A673 (cell line): Measurements from ENCODE around the gene MS4A8. TPM values are rescaled to one million over a fixed set of nuclear protein-coding genes. Genes with fewer than 3 reads are reported as not detected.

ENCODE experiments used
- BruUV-seq: library from RNA; stranded (reverse); fragments of 400-500 nt; replicated peaks from 2 replicates; lab custom pipeline; 2021; lab: Mats Ljungman, UMichigan
- CTCF ChIA-PET: fragments of 300-600 bp; sonication (Branson Sonifier 250); formaldehyde crosslinking; loops from one replicate; lab custom pipeline; 2022; ENCODE audit warnings: antibody characterized with exemption; lab: Charles Lee
- POLR2A ChIA-PET: fragments of 300-600 bp; sonication (Branson Sonifier 250); formaldehyde crosslinking; loops from one replicate; lab custom pipeline; 2022; ENCODE audit warnings: antibody characterized with exemption; ENCODE audit not compliant: low non-redundant PET; lab: Charles Lee
- DNase-seq: peaks from one replicate; pipeline ENCODE4 v3.0.0-alpha.2; 2015; ENCODE audit warnings: low spot score
- H3K27ac ChIP-seq: fragments of 200-600 bp; sonication (generic); 2 replicates; pipeline ENCODE4 v1.5.1; 2016; ENCODE audit warnings: mixed run types, low read depth, mild to moderate bottlenecking, mixed read lengths, antibody characterized with exemption, low read length; ENCODE audit not compliant: poor library complexity, severe bottlenecking
- H3K27me3 ChIP-seq: fragments of 200-600 bp; sonication (generic); replicated peaks from 2 replicates; pipeline ENCODE4 v1.6.1; 2017; ENCODE audit warnings: mixed run types, low read depth, mild to moderate bottlenecking, mixed read lengths, antibody characterized with exemption, low read length; ENCODE audit not compliant: insufficient read depth, poor library complexity
- H3K36me3 ChIP-seq: fragments of 200-600 bp; sonication (generic); 2 replicates; pipeline ENCODE4 v1.6.1; 2016; ENCODE audit warnings: mixed run types, mild to moderate bottlenecking, mixed read lengths, antibody characterized with exemption, low read length; ENCODE audit not compliant: insufficient read depth, poor library complexity, severe bottlenecking
- H3K4me1 ChIP-seq: fragments of 200-600 bp; sonication (generic); 2 replicates; pipeline ENCODE4 v1.6.1; 2017; ENCODE audit warnings: mixed run types, mild to moderate bottlenecking, mixed read lengths, antibody characterized with exemption, low read length; ENCODE audit not compliant: insufficient read depth, poor library complexity, severe bottlenecking
- H3K4me3 ChIP-seq: fragments of 200-600 bp; sonication (generic); 2 replicates; pipeline ENCODE4 v1.5.1; 2016; ENCODE audit warnings: low read depth, mixed run types, mild to moderate bottlenecking, mixed read lengths, low read length; ENCODE audit not compliant: poor library complexity, severe bottlenecking
- H3K9me3 ChIP-seq: fragments of 200-600 bp; sonication (generic); 2 replicates; pipeline ENCODE4 v1.6.1; 2016; ENCODE audit warnings: mixed run types, low read depth, mild to moderate bottlenecking, mixed read lengths, antibody characterized with exemption, low read length; ENCODE audit not compliant: poor library complexity, severe bottlenecking
- EZH2 ChIP-seq: fragments of 200-600 bp; sonication (generic); IDR thresholded peaks from 2 replicates; pipeline ENCODE4 v1.6.1; 2017; ENCODE audit warnings: borderline replicate concordance, low read depth, mild to moderate bottlenecking, mixed read lengths, antibody characterized with exemption, low read length; ENCODE audit not compliant: poor library complexity, severe bottlenecking
- intact Hi-C: fragments of 100-400 bp; cut with micrococcal nuclease; formaldehyde crosslinking; loops from one replicate; pipeline ENCODE4 v1.10.0; 2022; ENCODE audit not compliant: unreplicated experiment
- total RNA-seq: library from RNA; stranded (reverse); gene quantifications from 2 replicates; pipeline ENCODE4 v1.2.3, GENCODE V29; 2021
- TF ChIP-seq, protein P1 (sequence below): fragments of 300-800, 200-600 bp; sonication (generic); conservative IDR thresholded peaks from 2 replicates; pipeline ENCODE4 v1.5.1; 2017; ENCODE audit warnings: low read depth, mild to moderate bottlenecking, antibody characterized with exemption, low read length, moderate library complexity, mixed read lengths

Gene MS4A8
- total RNA-seq, 1 experiment from 2014 or later: 1.5 TPM

DNA sequence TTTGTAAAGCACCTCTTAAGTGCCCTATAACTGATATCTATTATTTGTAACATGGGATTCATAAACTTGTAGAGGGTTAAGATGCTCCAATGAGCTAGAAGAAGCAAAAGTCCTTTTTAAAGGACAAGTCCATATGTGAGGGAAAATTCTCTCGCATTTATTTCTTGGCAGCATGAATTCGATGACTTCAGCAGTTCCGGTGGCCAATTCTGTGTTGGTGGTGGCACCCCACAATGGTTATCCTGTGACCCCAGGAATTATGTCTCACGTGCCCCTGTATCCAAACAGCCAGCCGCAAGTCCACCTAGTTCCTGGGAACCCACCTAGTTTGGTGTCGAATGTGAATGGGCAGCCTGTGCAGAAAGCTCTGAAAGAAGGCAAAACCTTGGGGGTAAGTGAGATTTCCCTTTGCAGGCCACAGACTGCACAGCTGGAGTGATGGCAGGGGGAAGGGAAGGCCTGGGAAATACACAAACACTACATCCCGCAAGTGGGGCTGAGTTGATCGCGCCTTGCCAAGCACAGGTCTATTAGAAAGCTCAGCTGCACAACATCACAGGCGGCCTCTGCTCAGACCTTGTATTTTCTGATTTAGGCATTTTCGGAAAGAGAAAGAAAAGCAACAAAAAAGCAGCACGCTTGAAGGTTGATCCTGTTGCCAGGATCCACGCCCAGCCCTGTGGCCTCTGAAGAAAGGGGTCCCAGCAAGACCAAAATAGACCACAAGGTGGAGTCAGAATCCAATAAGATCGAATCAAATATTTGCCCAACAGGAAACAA lies 1.5 kb downstream of the MS4A8 start:
- Histone ChIP-seq H3K36me3 (no peaks in the 10 kb centered on the region), H3K4me1 (peaks cover 18% of the 10 kb centered on the region), H3K4me3 (no peak overlapping the region), H3K27ac (no peak overlapping the region), H3K27me3 (no peaks in the 10 kb centered on the region), H3K9me3 (no peaks in the 10 kb centered on the region)
- DNase-seq: peak; percentile 66
- ChIA-PET POLR2A (no interaction called here), CTCF (no interaction called here)
- TF ChIP-seq EZH2: no peak
- TF ChIP-seq, protein P1, sequence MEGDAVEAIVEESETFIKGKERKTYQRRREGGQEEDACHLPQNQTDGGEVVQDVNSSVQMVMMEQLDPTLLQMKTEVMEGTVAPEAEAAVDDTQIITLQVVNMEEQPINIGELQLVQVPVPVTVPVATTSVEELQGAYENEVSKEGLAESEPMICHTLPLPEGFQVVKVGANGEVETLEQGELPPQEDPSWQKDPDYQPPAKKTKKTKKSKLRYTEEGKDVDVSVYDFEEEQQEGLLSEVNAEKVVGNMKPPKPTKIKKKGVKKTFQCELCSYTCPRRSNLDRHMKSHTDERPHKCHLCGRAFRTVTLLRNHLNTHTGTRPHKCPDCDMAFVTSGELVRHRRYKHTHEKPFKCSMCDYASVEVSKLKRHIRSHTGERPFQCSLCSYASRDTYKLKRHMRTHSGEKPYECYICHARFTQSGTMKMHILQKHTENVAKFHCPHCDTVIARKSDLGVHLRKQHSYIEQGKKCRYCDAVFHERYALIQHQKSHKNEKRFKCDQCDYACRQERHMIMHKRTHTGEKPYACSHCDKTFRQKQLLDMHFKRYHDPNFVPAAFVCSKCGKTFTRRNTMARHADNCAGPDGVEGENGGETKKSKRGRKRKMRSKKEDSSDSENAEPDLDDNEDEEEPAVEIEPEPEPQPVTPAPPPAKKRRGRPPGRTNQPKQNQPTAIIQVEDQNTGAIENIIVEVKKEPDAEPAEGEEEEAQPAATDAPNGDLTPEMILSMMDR: peak; percentile 74
- no TSS peak for BruUV-seq
- intact Hi-C loops: loop anchor here (5.0 kb wide), 2 partner anchors 56 to 76 kb away; partner anchors contain the start of gene MS4A15

DNA sequence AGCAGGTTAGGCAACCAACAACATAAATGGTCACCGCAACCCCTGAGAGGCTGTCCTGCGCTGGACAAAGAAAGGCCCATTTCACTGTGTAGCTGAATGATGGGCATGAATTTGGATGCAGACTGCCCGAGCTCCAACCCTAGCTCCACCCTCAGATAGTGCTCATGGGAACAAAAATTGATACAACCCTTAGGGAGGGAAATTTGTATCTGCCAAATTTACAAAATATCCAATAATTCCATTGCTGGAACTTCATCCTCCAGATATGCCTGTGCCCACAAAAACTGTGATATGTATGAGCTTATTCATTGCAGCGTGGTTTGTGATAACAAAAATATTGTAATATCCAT lies 2.0 kb downstream of the MS4A8 start:
- no TSS peak for BruUV-seq
- Histone ChIP-seq H3K36me3 (no peaks in the 10 kb centered on the region), H3K27ac (no peak overlapping the region), H3K27me3 (no peaks in the 10 kb centered on the region), H3K9me3 (no peaks in the 10 kb centered on the region), H3K4me1 (peaks cover 18% of the 10 kb centered on the region), H3K4me3 (no peak overlapping the region)
- intact Hi-C loops: loop anchor here (5.0 kb wide), 2 partner anchors 56 to 76 kb away; partner anchors contain the start of gene MS4A15
- ChIA-PET POLR2A (no interaction called here), CTCF (no interaction called here)
- no peak for DNase-seq
- TF ChIP-seq, protein P1: no peak
- TF ChIP-seq EZH2: no peak

DNA sequence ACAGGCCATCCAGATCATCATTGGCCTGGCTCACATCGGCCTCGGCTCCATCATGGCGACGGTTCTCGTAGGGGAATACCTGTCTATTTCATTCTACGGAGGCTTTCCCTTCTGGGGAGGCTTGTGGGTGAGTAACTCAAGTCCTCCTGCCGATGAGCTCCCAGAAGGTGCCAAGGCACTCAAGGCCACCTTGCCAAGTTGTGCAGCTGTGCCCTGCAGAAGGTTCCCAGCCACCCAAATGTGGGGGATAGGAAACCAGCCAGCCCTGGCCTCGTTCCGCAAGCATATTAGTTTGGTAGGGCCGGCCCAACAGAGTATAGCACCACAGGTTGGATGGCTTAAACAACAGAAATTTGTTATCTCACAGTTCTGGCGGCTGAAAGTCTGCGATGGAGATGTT lies 4.0 kb downstream of the MS4A8 start:
- Histone ChIP-seq H3K36me3 (no peaks in the 10 kb centered on the region), H3K27ac (no peak overlapping the region), H3K4me1 (peaks cover 16% of the 10 kb centered on the region), H3K27me3 (peaks cover 2% of the 10 kb centered on the region), H3K4me3 (no peak overlapping the region), H3K9me3 (no peaks in the 10 kb centered on the region)
- BruUV-seq: no TSS peak
- ChIA-PET CTCF (interaction anchor here (0.6 kb wide), 1 partner anchor 60 kb away, joined by 6 read pairs; no protein-coding TSS in a partner anchor), POLR2A (no interaction called here)
- TF ChIP-seq EZH2: no peak
- TF ChIP-seq, protein P1: no peak
- intact Hi-C loops: loop anchor here (5.0 kb wide), 2 partner anchors 54 to 74 kb away; partner anchors contain the start of gene MS4A15
- no peak for DNase-seq
